Endometrial microvascular endothelial cells (primary cell): ENCODE measurements around the gene DEDD. TPM values are rescaled to one million over a fixed set of nuclear protein-coding genes. Genes with fewer than 3 reads are reported as not detected.

Experiments
- in situ Hi-C: cut with HindIII; loops from 2 replicates; pipeline ENCODE4 v1.10.0; 2017; ENCODE audit warnings: low sequenced_read_pairs, low pct_unique_long_range_greater_than_20kb; ENCODE audit errors: inconsistent ontology term
- total RNA-seq: library from RNA; depleted of rRNA; stranded (reverse); fragments of >200 nt; gene quantifications from one replicate; pipeline ENCODE4 v1.2.3, GENCODE V29; 2015; ENCODE audit errors: inconsistent ontology term

The DEDD gene
- total RNA-seq = 28.3 TPM

GRCh38 chr1:161132410-161133219 is at the start of gene DEDD:
DEDD (minus strand) TSS chr1:161132667; CDS start chr1:161124462, 8,205 bp downstream.
- in situ Hi-C loops = no loop called here

DNA sequence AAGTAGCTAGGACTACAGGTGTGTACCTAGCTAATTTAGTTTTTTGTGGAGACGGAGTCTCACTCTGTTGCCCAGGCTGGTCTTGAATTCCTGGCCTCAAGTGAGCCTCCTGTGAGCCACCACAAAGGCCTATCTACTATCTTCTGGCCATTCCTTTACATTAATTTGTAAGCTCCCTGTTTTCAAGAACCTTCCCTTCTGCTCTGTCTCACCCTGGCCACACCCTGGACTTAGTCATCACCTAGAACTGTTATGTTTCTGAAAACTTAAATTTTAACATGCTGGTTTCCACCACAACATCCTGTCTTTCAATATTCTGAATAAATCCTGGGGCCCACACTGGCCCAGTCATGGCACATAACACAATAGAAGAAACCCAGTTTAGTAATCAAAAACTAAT is 49.7 kb upstream of the DEDD start:
- in situ Hi-C loops = no loop called here

- in situ Hi-C loops = no loop called here
These were observed 48.2 kb upstream of the DEDD start for GRCh38 chr1:161180639-161181038.

DNA sequence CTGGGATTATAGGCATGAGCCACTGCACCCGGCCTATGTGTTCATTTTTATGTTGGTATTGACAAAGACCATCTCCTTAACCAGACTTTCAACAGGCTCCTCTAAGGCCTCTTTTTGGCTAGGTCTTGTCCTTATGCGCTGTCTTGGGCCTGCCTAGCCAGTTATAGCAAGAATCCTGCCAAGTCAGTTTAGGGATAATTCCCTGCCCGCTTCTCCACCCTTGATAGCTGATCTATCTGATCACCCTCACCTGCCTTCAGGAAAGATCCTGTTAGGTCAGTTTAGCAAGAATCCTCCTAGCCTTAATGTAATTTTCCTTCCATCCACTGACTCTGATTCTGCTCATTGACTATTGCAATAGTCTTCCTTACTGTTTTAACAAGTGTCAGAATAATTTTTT is 47.2 kb upstream of the DEDD start:
- in situ Hi-C loops = no loop called here

DNA sequence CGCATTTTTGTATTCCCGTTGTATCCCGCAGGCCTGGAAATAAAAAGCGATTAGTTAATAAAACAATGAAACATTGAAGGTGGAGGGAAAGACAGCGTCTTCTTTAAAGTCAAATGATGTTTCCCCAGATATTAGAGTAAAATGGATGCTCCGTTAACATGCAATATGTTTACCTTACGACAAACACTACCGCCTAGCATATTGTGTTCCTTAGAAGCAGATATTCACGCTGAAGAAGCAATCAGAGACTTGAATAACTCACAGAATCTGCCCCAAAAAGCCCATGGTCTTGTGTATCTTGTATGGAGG is 45.4 kb upstream of the DEDD start:
- in situ Hi-C loops = no loop called here

GRCh38 chr1:161177112-161177935 is 44.9 kb upstream of the DEDD start, which contains the start of gene B4GALT3:
B4GALT3 (minus strand) TSS chr1:161177507; CDS start chr1:161176060, 1,447 bp downstream.
- in situ Hi-C loops = no loop called here

DNA sequence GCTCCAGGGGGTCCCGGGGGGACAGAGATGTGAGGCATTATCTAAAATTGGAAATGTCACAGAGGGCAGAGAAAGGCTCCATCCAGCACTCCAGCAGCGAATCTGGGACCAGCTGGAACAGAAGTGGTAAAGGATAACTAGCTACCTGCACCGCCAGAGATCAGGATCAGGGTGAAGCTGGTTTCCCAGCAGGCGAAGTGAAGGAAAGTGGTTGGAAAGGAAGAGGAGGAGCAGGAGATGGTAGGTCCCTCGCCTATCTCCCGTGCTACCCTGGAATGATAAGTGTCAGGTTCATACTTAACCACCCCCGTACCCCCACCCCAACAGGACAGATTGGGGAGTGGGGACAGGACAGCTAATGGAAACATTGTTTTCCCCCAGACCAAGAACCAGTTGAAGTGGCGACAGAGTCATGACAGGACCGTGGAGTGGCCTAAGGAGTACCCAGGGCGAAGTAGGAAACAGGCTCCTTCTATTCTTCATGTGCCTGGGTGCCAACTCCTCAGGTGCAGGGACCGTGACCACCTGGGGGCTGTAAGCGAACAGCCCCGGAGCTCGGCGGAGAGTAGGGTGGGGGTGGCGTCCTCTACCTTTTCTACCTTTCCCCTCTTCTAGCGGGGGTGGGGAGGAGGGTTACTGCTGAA is 44.1 kb upstream of the DEDD start:
- in situ Hi-C loops = no loop called here

DNA sequence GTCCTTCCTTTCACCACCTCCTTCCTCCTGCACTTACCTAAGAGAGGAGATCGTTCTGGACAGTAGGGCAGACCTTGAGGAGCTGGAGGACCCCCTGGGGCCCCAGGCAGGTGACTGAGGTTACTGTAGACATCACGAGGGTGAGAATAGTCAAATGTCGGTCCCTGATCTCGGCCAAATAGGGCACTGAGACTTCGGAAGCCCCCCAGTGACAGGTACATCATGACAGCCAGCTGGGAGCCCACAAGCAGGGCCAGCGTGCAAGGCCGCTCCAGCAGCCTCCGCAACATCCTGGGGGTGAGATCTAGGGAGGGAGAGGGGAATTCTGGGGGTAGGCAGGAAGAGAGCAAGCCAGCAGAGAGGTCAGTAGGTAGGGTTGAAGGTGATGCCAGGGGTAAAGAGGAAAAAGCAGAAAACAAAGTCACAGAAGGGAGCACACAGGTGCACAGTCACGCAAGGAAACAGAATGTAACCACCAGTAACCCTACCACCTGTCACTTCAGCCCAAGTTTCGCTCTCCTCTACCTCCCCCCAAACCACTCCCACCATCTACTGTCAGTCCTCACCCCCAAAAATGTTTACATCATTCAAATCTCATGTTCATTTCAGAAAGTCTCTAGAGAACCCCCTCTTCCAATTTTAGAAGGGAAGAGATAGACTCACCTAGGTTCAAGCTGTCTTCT is 43.4 kb upstream of the DEDD start:
- in situ Hi-C loops = no loop called here

DNA sequence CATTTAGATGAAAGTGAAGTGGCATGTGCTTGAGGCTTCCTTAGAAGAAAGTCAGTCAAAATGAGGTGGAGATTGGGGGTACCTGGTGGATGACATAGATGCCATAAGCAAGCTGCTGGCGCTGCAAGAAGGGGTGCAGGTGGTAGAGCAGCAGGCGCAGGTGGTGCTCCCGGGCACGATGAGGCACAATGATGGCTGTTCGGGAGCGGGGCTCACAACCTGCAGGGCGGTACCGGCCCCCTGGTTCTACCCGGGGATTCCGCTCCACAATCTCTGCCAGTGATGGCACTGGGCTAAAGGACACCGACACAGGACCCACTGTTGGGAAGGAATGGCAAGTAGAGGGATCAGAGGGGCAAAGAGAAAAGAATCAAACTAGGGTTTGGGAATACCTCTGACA is 42.4 kb upstream of the DEDD start:
- in situ Hi-C loops = no loop called here

- in situ Hi-C loops = no loop called here
These were observed 41.2 kb upstream of the DEDD start for GRCh38 chr1:161173711-161174110.

DNA sequence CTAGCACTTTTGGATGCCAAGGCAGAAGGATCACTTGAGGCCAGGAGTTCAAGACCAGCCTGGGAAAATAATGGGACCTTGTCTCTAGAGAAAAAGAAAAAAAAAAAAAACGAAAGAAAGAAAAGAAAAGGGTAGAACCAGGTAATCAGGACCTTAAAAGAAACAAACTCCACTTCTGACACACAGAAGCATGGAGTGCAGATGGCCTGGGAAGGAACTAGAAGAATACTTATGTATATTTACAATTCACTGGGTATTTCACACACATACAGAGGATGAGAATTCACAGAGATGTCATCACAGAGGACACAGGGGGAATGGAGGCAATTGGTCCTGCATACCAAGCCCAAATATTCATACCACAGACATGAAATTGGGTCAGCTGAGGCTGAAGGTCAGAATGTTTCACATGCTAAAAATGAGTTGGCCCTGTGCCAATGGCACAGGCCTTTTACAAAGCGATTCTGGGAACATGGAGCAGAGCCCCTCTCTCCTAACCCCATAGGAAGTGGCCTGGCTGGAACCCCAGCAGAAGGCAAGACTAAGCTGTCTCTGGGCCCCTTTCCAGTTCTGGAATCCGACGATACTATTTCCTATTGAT is 40.4 kb upstream of the DEDD start:
- in situ Hi-C loops = no loop called here

DNA sequence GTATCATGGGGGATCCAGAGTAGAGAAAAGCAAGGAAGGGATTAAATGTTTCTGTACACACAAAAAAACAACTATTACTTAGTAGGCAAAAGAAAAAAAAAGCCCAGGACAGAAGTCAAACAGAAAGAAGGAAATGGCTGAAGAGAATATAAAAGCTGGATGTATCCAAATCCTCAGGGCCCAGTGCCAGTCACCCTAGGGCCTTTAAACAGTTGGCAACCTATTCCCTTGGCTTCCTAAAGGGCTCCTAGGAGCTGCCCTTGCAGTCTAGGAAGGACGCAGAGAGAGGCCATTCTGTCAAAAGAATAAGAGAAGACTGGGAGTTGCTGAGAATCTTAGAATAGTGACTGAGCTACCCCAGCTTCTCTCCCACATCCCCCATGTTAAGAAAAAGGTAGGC is 39.9 kb upstream of the DEDD start:
- in situ Hi-C loops = no loop called here

GRCh38 chr1:161171696-161172095 is 39.2 kb upstream of the DEDD start:
- in situ Hi-C loops = no loop called here

GRCh38 chr1:161171191-161171590 is 38.7 kb upstream of the DEDD start:
- in situ Hi-C loops = no loop called here

DNA sequence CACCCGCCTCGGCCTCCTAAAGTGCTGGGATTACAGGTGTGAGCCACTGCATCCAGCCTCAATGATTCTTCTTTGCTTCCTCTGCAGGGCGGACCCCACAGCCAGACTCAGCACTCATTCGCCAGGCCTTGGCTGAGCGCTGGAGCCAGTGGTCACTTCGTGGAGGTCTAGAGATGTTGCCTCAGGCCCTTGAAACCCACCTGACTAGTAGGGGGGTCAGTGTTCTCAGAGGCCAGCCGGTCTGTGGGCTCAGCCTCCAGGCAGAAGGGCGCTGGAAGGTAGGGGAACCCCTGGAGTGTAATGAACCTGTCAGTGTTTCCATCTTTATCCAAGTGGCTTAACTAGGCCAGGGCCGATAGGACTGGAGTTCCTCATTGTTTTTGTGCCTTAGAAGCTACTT is 36.4 kb upstream of the DEDD start:
- in situ Hi-C loops = no loop called here

DNA sequence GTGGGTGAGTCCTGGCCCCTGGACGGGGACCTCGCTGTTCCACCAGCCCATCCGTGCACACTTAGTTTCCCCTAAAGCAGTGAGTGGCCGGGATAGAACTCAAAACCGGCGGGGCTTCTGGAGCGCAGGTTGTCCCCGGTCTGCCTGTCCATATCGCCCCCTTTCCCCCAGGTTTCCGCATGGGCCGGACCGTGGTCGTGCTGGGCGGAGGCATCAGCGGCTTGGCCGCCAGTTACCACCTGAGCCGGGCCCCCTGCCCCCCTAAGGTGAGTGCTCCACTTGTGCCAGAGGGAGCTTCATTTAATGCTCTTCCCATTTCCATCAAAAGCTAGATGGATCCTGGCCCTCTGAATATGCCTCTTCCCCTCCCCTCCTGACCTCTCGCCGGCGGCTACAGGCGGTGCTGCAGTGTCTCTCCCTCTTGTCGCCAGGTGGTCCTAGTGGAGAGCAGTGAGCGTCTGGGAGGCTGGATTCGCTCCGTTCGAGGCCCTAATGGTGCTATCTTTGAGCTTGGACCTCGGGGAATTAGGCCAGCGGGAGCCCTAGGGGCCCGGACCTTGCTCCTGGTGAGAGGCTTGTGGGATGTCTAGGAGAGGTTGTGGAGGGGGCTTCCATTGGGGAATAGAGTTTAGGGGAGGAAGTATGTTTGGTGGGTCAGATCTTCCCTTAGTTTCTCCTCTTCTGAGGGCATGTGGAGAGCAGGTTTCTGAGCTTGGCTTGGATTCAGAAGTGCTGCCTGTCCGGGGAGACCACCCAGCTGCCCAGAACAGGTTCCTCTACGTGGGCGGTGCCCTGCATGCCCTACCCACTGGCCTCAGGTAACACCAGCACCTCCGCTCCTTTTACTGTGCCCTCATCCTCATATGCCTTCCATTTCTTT is 34.4 kb upstream of the DEDD start:
- in situ Hi-C loops = no loop called here

DNA sequence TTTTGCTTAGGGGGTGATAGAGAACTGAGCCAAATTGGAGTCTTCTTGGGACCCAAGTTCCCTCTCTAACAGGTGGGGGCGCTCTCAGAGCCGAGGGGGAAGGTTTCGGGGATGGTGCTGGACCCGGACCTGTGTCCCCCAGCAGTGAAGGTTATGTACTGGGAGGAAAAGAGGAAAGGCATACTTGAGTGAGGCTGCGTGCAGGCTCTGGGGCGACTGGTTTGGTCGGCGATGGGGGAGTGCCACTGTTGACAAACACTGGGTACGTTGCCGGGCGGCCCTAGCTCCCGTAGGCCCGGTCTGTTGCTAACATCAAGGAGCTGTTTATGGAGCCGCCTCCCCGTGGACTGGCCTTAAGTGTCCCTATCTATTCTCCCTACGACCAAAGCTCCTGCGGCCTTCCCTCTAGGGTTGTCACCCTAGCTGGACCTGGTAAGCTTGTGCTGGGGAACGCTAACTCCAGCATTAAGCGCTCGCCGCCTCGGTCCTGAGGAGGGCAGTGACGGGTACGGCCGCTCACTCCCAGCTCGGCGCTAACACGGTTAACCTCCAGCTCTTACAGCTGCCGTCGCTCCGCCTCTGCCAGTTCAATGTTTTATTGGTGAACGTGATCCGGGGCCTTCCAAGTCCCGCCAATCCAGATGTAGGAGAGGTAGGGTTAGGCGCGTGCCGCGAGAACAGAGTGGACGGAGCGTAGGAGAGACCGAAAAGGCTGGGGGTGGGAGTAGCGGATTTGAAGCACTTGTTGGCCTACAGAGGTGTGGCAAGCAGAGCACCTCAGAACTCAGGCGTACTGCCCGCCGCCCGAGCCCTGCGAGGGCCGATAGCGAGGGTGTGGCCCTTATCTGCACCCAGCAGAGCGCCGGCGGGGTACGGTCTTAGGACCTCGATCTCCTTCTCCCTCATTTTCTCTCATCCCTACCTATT is 33.5 kb upstream of the DEDD start, which contains the start of gene PPOX:
Gene PPOX, plus strand, starts transcription at position 685 of the 927 bp plus-strand sequence. CDS start 422 bp downstream, outside the sequence.
- in situ Hi-C loops = no loop called here
